ENCODE data around the gene SMAD7.
A peak's percentile ranks its signal among the peaks of the same experiment; 100 is the strongest.

The SMAD7 gene

GRCh38 chr18:48947560-48947959, 3.2 kb downstream of the SMAD7 start:
- no peak for DNase-seq (ENCODE audit: low read depth in 2 of 3, low spot score in 1 of 3)

GRCh38 chr18:48947092-48947491, 3.7 kb downstream of the SMAD7 start:
- no peak for DNase-seq (ENCODE audit: low read depth in 2 of 3, low spot score in 1 of 3)

- DNase-seq (ENCODE audit: low read depth in 2 of 3, low spot score in 1 of 3) = no peak
These were observed 4.4 kb downstream of the SMAD7 start for GRCh38 chr18:48946329-48946835.

- no peak for DNase-seq (ENCODE audit: low read depth in 2 of 3, low spot score in 1 of 3)
These were observed 4.9 kb downstream of the SMAD7 start for GRCh38 chr18:48945953-48946217.

- no peak for DNase-seq (ENCODE audit: low read depth in 2 of 3, low spot score in 1 of 3)
These were observed 6.1 kb downstream of the SMAD7 start for GRCh38 chr18:48944634-48945033.

- no peak for DNase-seq (ENCODE audit: low read depth in 2 of 3, low spot score in 1 of 3)
These were observed 6.8 kb downstream of the SMAD7 start for GRCh38 chr18:48943736-48944527.

- no peak for DNase-seq (ENCODE audit: low read depth in 2 of 3, low spot score in 1 of 3)
These were observed 7.4 kb downstream of the SMAD7 start for GRCh38 chr18:48943333-48943732.

GRCh38 chr18:48942554-48943261, 8.1 kb downstream of the SMAD7 start:
- DNase-seq (ENCODE audit: low read depth in 2 of 3, low spot score in 1 of 3) = no peak

GRCh38 chr18:48942086-48942485, 8.7 kb downstream of the SMAD7 start:
- DNase-seq (ENCODE audit: low read depth in 2 of 3, low spot score in 1 of 3) = no peak

GRCh38 chr18:48941672-48942071, 9.1 kb downstream of the SMAD7 start:
- DNase-seq (ENCODE audit: low read depth in 2 of 3, low spot score in 1 of 3) = no peak

- DNase-seq (ENCODE audit: low read depth in 2 of 3, low spot score in 1 of 3) = peak in 1 of 3 donors; percentile 46
These were observed 9.7 kb downstream of the SMAD7 start for GRCh38 chr18:48940854-48941611.

GRCh38 chr18:48939205-48940097, 11.3 kb downstream of the SMAD7 start:
- DNase-seq (ENCODE audit: low read depth in 2 of 3, low spot score in 1 of 3) = no peak

GRCh38 chr18:48938827-48939204, 11.9 kb downstream of the SMAD7 start:
- DNase-seq (ENCODE audit: low read depth in 2 of 3, low spot score in 1 of 3) = no peak

- no peak for DNase-seq (ENCODE audit: low read depth in 2 of 3, low spot score in 1 of 3)
These were observed 12.7 kb downstream of the SMAD7 start for GRCh38 chr18:48937869-48938750.

GRCh38 chr18:48935433-48935774, 15.4 kb downstream of the SMAD7 start:
- DNase-seq (ENCODE audit: low read depth in 2 of 3, low spot score in 1 of 3) = no peak

- DNase-seq (ENCODE audit: low read depth in 2 of 3, low spot score in 1 of 3) = no peak
These were observed 15.9 kb downstream of the SMAD7 start for GRCh38 chr18:48934723-48935432.

- no peak for DNase-seq (ENCODE audit: low read depth in 2 of 3, low spot score in 1 of 3)
These were observed 16.4 kb downstream of the SMAD7 start for GRCh38 chr18:48934415-48934722.

GRCh38 chr18:48933578-48934414, 17.0 kb downstream of the SMAD7 start:
- DNase-seq (ENCODE audit: low read depth in 2 of 3, low spot score in 1 of 3) = no peak

Data from stimulated activated CD4-positive, alpha-beta T cell treated with anti-CD3 and anti-CD28 coated beads, Interleukin-12 subunit alpha, Interleukin-12 subunit beta, amount 100 ng/mL, for 48 hours (primary cell).